IPS-NIHi11 (cell line): ENCODE measurements around the gene UBE2G1.
"Not testable (repeated sequence)": the region's sequence is repeated elsewhere in the genome, so short reads cannot be mapped to it uniquely, and the experiment has no call there.

Experiments used
- DNase-seq: peaks from one replicate; pipeline ENCODE4 v3.0.0; 2012; ENCODE audit warnings: mixed read lengths, low spot score

The UBE2G1 gene

GRCh38 chr17:4366327-4367063 is at the start of gene UBE2G1:
TSS of gene UBE2G1 (minus strand) at chr17:4366675. CDS start at chr17:4366316, 359 bp downstream.
- DNase-seq, result peak; percentile 95

- DNase-seq, result peak; percentile 90
These were observed 46.7 kb upstream of the UBE2G1 start for GRCh38 chr17:4412933-4413831.

GRCh38 chr17:4411201-4411600 is 44.7 kb upstream of the UBE2G1 start:
- no peak for DNase-seq

GRCh38 chr17:4409659-4410058 is 43.2 kb upstream of the UBE2G1 start:
- DNase-seq, result no peak

GRCh38 chr17:4407851-4408250 is 41.4 kb upstream of the UBE2G1 start:
- peak; percentile 10 for DNase-seq

GRCh38 chr17:4407216-4407615 is 40.7 kb upstream of the UBE2G1 start:
- no peak for DNase-seq

GRCh38 chr17:4406386-4406785 is 39.9 kb upstream of the UBE2G1 start:
- DNase-seq, result no peak

- DNase-seq, result no peak
These were observed 39.2 kb upstream of the UBE2G1 start for GRCh38 chr17:4405699-4406098.

GRCh38 chr17:4405038-4405669 is 38.7 kb upstream of the UBE2G1 start:
- peak; percentile 13 for DNase-seq

GRCh38 chr17:4397840-4398239 is 31.4 kb upstream of the UBE2G1 start:
- DNase-seq, result no peak

GRCh38 chr17:4395111-4395478 is 28.6 kb upstream of the UBE2G1 start:
- DNase-seq, result no peak

GRCh38 chr17:4394208-4395110 is 28.0 kb upstream of the UBE2G1 start:
- DNase-seq, result no peak

- DNase-seq, result no peak
These were observed 27.3 kb upstream of the UBE2G1 start for GRCh38 chr17:4393806-4394205.

GRCh38 chr17:4389079-4389478 is 22.6 kb upstream of the UBE2G1 start:
- peak; percentile 68 for DNase-seq

GRCh38 chr17:4387137-4387536 is 20.7 kb upstream of the UBE2G1 start:
- no peak for DNase-seq

GRCh38 chr17:4386406-4386805 is 19.9 kb upstream of the UBE2G1 start:
- DNase-seq, result no peak

- DNase-seq, result no peak
These were observed 15.5 kb upstream of the UBE2G1 start for GRCh38 chr17:4381690-4382671.

- no peak for DNase-seq
These were observed 12.2 kb upstream of the UBE2G1 start for GRCh38 chr17:4378626-4379025.

- DNase-seq, result not testable (repeated sequence)
These were observed 10.8 kb upstream of the UBE2G1 start for GRCh38 chr17:4377247-4377646.

GRCh38 chr17:4375796-4376440 is 9.4 kb upstream of the UBE2G1 start:
- DNase-seq, result not testable (repeated sequence)
